ENCODE data around the gene ITIH1.

Gene ITIH1

DNA sequence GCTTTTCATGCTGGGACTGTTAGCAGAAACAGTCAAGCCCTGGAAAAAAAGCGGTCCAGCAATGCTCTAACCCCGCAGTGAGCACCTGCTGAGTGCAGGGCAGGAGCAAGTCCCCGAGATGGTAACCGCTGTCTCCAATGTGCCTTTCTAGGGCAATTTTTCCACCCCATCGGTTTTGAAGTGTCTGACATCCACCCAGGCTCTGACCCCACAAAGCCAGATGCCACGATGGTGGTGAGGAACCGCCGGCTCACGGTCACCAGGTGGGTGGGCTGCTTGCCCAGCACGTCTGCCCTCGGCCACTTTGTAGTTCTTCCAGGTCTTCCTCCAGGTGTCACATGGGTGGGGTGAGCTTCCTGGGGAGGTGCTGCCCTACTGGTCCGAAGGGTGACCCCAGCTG, 14.0 kb downstream of the ITIH1 start:
- no peak for DNase-seq (ENCODE audit: low read depth)
- TF ChIP-seq, protein P1, sequence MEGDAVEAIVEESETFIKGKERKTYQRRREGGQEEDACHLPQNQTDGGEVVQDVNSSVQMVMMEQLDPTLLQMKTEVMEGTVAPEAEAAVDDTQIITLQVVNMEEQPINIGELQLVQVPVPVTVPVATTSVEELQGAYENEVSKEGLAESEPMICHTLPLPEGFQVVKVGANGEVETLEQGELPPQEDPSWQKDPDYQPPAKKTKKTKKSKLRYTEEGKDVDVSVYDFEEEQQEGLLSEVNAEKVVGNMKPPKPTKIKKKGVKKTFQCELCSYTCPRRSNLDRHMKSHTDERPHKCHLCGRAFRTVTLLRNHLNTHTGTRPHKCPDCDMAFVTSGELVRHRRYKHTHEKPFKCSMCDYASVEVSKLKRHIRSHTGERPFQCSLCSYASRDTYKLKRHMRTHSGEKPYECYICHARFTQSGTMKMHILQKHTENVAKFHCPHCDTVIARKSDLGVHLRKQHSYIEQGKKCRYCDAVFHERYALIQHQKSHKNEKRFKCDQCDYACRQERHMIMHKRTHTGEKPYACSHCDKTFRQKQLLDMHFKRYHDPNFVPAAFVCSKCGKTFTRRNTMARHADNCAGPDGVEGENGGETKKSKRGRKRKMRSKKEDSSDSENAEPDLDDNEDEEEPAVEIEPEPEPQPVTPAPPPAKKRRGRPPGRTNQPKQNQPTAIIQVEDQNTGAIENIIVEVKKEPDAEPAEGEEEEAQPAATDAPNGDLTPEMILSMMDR (IDR thresholded peaks at IDR 0.05; ENCODE audit: control insufficient read depth, extremely low read depth, insufficient read depth), result no peak
- no peak overlapping the region for H3K4me3 ChIP-seq (ENCODE audit: low read depth, low read length)

DNA sequence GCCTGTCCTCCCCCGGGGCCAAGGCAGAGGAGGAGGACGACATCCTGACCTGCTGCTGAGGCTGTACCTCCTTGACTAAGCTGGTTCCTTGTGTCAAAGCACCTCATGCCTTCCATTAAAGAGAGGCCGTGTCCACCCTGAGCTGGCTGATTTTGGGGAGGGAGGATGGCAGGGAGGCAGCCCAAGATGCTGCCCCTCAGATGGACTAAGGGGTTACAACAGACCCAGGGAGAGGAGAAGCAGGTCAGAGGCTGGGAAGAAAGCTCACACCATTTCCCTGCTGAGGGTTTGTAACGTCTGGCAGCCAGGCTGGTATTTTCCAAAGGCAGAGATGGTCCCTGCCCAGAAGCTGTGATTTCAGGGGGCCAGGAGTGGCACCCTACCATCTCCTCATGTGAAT, 14.5 kb downstream of the ITIH1 start:
- no peak for DNase-seq (ENCODE audit: low read depth)
- no peak overlapping the region for H3K4me3 ChIP-seq (ENCODE audit: low read depth, low read length)
- TF ChIP-seq, protein P1 (IDR thresholded peaks at IDR 0.05; ENCODE audit: control insufficient read depth, extremely low read depth, insufficient read depth), result no peak

DNA sequence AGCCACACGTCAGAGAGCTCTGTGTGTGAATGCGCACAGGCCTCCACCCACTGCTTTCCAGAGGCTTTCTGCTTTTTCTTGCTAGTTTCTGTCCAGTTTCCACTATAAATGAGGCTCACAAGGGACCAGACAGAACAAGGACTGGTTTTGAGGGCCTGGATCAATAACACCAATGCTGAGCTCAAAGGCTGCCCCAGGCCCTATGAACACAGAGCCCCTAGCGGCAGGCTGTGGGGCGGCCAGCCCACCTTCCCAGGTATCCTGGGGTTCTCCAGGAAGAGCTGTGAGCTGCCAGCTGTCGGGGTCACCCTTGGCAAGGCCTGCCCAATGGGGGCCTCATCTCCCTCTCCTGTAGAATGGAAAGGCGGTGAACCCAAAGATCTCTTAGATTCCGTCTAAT, 15.0 kb downstream of the ITIH1 start:
- DNase-seq (ENCODE audit: low read depth), result no peak
- TF ChIP-seq, protein P1 (IDR thresholded peaks at IDR 0.05; ENCODE audit: control insufficient read depth, extremely low read depth, insufficient read depth), result no peak
- H3K4me3 ChIP-seq (ENCODE audit: low read depth, low read length), result no peak overlapping the region

DNA sequence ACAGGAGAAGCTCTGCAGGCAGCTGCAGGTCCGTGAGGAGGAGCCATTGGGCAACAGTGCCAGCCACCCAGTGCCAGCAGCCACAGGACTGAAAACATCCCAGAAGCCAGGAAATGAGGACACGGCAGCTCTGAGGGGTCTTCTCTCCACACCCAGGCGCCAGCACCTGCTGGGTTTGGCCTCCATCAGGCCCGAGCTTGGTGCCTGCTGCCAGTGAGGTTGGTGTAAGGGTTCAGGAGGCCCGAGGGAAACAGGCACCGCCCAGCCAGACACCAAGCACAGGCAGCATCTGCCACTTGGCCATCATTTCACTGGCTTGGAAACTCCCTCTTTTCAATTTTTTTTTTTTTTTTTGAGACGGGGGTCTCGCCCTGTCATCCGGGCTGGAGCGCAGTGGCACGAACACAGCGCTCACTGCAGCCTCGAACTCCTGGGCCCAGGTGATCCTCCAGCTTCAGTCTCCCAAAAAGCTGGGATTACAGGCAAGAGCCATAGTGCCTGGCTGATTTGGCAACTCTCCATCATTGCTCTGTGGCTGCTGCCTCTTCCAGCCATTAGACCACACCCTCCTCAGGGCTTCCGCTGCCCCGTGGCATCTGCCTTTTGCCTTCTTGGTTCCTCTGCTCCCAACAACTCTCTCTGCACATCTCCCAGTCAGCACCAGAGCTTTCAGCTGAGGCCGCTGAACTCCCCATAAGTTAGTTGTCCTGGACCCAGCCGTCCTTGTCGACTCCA, 15.7 kb downstream of the ITIH1 start:
- no peak overlapping the region for H3K4me3 ChIP-seq (ENCODE audit: low read depth, low read length)
- no peak for DNase-seq (ENCODE audit: low read depth)
- TF ChIP-seq, protein P1 (IDR thresholded peaks at IDR 0.05; ENCODE audit: control insufficient read depth, extremely low read depth, insufficient read depth), result no peak

DNA sequence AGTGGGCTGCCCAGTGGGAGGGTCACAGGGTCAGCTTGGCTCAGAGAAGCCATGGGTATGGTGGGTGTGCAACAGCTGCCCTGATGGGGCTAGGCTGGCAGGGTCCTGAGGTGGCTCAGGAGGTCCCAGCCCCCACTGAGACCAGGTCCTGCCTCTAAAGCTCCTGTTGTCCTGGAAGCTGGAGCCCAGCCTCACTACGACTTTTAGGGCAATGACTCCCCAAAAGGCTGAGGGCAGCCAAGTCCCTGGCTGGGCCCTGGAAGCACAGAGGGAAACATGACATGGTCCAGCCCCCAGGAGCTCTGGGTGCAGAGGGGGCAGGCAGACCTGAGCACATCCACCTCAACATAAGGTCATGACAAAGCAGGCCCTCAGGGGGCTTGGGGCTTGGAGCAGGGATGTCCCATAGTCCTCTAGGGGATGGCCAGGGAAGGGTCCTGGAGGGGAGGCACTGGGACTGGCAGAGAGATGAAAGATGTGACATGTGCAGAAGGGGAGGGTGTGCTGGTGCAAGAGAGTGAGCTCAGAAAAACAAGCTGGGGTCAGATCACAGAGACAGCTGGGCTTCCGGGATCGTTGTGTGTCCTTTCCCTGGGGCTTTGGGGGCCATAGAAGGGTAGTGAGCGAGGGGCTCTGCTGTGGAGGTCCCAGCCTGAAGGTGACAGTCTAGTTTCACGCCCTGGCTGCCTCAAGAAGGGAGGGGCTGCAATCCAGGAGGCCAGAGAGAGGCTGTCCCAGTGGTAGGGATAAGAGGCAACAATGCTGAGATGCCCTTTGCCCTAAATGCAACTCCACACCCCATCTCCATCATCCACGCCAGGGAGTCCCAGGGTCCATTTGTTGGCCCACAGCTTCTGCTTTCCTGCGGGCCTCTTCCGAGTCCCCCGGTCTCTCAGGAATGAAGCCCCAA, 16.6 kb downstream of the ITIH1 start:
- no peak for DNase-seq (ENCODE audit: low read depth)
- TF ChIP-seq, protein P1 (IDR thresholded peaks at IDR 0.05; ENCODE audit: control insufficient read depth, extremely low read depth, insufficient read depth), result no peak
- H3K4me3 ChIP-seq (ENCODE audit: low read depth, low read length), result no peak overlapping the region

DNA sequence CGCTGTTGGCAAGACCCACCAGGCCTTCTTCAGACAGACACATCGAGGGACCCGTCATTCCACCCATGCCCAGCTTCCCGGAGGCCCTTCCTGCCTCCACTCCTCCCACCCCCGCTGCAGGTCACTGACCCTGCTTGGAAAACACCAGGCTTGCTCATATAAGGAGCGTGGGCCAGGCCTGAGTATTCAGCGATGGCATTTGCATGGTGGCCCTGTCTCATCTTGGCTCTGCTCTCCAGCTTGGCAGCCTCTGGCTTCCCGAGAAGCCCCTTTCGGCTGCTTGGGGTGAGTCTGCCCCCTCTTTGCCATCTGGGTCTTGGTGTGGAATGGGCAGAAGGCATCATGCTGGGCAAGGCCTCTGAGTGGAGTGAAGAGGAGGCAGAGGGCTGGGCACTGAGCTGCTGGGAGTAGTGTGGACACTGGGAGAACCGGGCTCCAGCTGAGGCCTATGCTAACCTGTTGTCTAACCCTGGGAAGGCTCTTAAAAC, 17.3 kb downstream of the ITIH1 start, which contains the start of gene ITIH3:
Gene ITIH3 (plus strand): TSS at position 185 of the 488 bp plus-strand sequence. CDS start 8 bp downstream, at position 193.
- H3K4me3 ChIP-seq (ENCODE audit: low read depth, low read length), result no peak within 1 kb of the TSS
- no peak for DNase-seq (ENCODE audit: low read depth)
- TF ChIP-seq, protein P1 (IDR thresholded peaks at IDR 0.05; ENCODE audit: control insufficient read depth, extremely low read depth, insufficient read depth), result no peak
